ENCODE measurements around the gene MAPK12. TPM values are rescaled to one million over a fixed set of nuclear protein-coding genes. Genes with fewer than 3 reads are reported as not detected.

The MAPK12 gene
- total RNA-seq, 1 donor from 2014 or later = 88.5 TPM

- Mint-ChIP-seq H3K4me3 (ENCODE audit: unreplicated experiment) (no peak overlapping the region), H3K4me1 (ENCODE audit: low read depth, unreplicated experiment) (no peaks in the 10 kb centered on the region), H3K27ac (ENCODE audit: unreplicated experiment) (no peak overlapping the region), H3K27me3 (ENCODE audit: unreplicated experiment) (peaks cover 1% of the 10 kb centered on the region), H3K36me3 (ENCODE audit: unreplicated experiment) (no peaks in the 10 kb centered on the region), H3K9me3 (ENCODE audit: unreplicated experiment) (no peaks in the 10 kb centered on the region)
- TF ChIP-seq CTCF (IDR thresholded peaks at IDR 0.05; ENCODE audit: partially characterized antibody, unreplicated experiment) = no peak
- no peak for DNase-seq
These were observed 21.1 kb upstream of the MAPK12 start for GRCh38 chr22:50282361-50283155.

GRCh38 chr22:50281957-50282356, 20.5 kb upstream of the MAPK12 start:
- Mint-ChIP-seq H3K36me3 (ENCODE audit: unreplicated experiment) (no peaks in the 10 kb centered on the region), H3K4me3 (ENCODE audit: unreplicated experiment) (no peak overlapping the region), H3K27ac (ENCODE audit: unreplicated experiment) (no peak overlapping the region), H3K4me1 (ENCODE audit: low read depth, unreplicated experiment) (no peaks in the 10 kb centered on the region), H3K27me3 (ENCODE audit: unreplicated experiment) (peaks cover 3% of the 10 kb centered on the region), H3K9me3 (ENCODE audit: unreplicated experiment) (peaks cover 1% of the 10 kb centered on the region)
- TF ChIP-seq CTCF (IDR thresholded peaks at IDR 0.05; ENCODE audit: partially characterized antibody, unreplicated experiment) = no peak
- DNase-seq = no peak

- H3K4me1 Mint-ChIP-seq (ENCODE audit: low read depth, unreplicated experiment) = no peaks in the 10 kb centered on the region
- H3K27me3 Mint-ChIP-seq (ENCODE audit: unreplicated experiment) = peaks cover 3% of the 10 kb centered on the region
- TF ChIP-seq CTCF (IDR thresholded peaks at IDR 0.05; ENCODE audit: partially characterized antibody, unreplicated experiment) = no peak
- no peak for DNase-seq
- no peak overlapping the region for H3K4me3 Mint-ChIP-seq (ENCODE audit: unreplicated experiment)
- H3K27ac Mint-ChIP-seq (ENCODE audit: unreplicated experiment) = no peak overlapping the region
- no peaks in the 10 kb centered on the region for H3K36me3 Mint-ChIP-seq (ENCODE audit: unreplicated experiment)
- H3K9me3 Mint-ChIP-seq (ENCODE audit: unreplicated experiment) = peaks cover 1% of the 10 kb centered on the region
These were observed 19.9 kb upstream of the MAPK12 start for GRCh38 chr22:50281384-50281760.

GRCh38 chr22:50280708-50281383, 19.4 kb upstream of the MAPK12 start:
- TF ChIP-seq CTCF (IDR thresholded peaks at IDR 0.05; ENCODE audit: partially characterized antibody, unreplicated experiment) = no peak
- Mint-ChIP-seq H3K9me3 (ENCODE audit: unreplicated experiment) (peaks cover 1% of the 10 kb centered on the region), H3K4me3 (ENCODE audit: unreplicated experiment) (no peak overlapping the region), H3K27me3 (ENCODE audit: unreplicated experiment) (peaks cover 3% of the 10 kb centered on the region), H3K27ac (ENCODE audit: unreplicated experiment) (no peak overlapping the region), H3K4me1 (ENCODE audit: low read depth, unreplicated experiment) (no peaks in the 10 kb centered on the region), H3K36me3 (ENCODE audit: unreplicated experiment) (no peaks in the 10 kb centered on the region)
- DNase-seq = no peak

Measured in glutamatergic neuron (in vitro differentiated cells).